GM12892 (cell line): ENCODE measurements around the gene CTDP1.

Experiments used
- POLR2A ChIP-seq: IDR thresholded peaks from 2 replicates; pipeline ENCODE4 v1.6.1; 2011; ENCODE audit warnings: low read depth, low read length, control low read depth
- POLR2AphosphoS5 ChIP-seq: IDR thresholded peaks from 2 replicates; pipeline ENCODE4 v1.6.1; 2011; ENCODE audit warnings: low read depth, low read length, control low read depth

DNA sequence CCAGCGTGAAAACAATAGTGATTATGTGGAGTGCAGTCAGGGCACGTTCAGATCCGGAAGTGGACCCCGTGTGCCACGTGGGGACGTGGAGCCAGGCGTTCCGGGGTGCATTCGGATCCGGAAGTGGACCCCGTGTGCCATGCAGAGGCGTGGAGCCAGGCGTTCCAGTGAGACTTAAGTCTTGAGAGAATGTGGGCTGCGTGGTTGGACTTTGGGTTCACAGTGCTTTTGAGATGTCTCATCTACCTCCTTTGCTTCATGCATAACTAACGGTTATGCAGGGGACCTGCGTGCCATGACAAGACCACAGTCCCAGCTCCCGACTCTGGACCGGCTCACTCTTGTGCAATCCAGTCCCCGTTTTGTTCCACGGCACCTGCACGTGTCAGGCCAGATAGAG is 28.8 kb downstream of the CTDP1 start:
- TF ChIP-seq POLR2A = no peak
- TF ChIP-seq POLR2AphosphoS5 = no peak
